ENCODE measurements around the gene RUNX1.

The RUNX1 gene

GRCh38 chr21:34771512-34772028 lies 277.5 kb downstream of the RUNX1 start:
- no peak overlapping the region for H3K27ac ChIP-seq

GRCh38 chr21:34770576-34770975 lies 278.5 kb downstream of the RUNX1 start:
- H3K27ac ChIP-seq: no peak overlapping the region
- no peak for TF ChIP-seq ZFX (IDR thresholded peaks at IDR 0.05; ENCODE audit: borderline replicate concordance)
- TF ChIP-seq CTCF (IDR thresholded peaks at IDR 0.05): no peak

More at GRCh38 chr21:34771512-34772028, 277.5 kb downstream of the RUNX1 start:
- TF ChIP-seq ZFX (IDR thresholded peaks at IDR 0.05; ENCODE audit: borderline replicate concordance) (no peak), CTCF (IDR thresholded peaks at IDR 0.05) (no peak)

- no peak overlapping the region for H3K27ac ChIP-seq
- TF ChIP-seq CTCF (IDR thresholded peaks at IDR 0.05) (no peak), ZFX (IDR thresholded peaks at IDR 0.05; ENCODE audit: borderline replicate concordance) (no peak)
These were observed 280.8 kb downstream of the RUNX1 start for GRCh38 chr21:34768326-34768725.

GRCh38 chr21:34766862-34767261 lies 282.2 kb downstream of the RUNX1 start:
- H3K27ac ChIP-seq: no peak overlapping the region
- no peak for TF ChIP-seq CTCF (IDR thresholded peaks at IDR 0.05)
- TF ChIP-seq ZFX (IDR thresholded peaks at IDR 0.05; ENCODE audit: borderline replicate concordance): no peak

DNA sequence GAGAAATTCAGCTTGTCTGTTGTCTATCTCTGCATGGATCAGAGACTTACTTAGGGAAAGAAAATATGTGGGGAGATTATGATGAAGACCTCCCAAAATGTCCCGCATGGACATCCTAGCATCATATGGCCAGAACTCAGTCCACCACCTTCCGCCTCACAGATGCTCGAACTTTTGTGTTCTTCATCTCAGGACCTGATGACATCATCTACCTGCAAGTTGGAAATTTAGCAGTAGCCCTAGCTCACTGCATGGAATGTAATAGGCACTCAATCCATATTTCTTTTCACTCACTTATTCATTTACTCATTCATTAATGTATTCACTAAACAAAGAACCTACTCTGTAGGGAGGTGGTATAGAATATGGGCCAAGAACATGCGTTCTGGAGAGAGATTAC lies 283.5 kb downstream of the RUNX1 start:
- no peak overlapping the region for H3K27ac ChIP-seq
- TF ChIP-seq ZFX (IDR thresholded peaks at IDR 0.05; ENCODE audit: borderline replicate concordance) (no peak), CTCF (IDR thresholded peaks at IDR 0.05) (no peak)

GRCh38 chr21:34764715-34765284 lies 284.3 kb downstream of the RUNX1 start:
- no peak for TF ChIP-seq ZFX (IDR thresholded peaks at IDR 0.05; ENCODE audit: borderline replicate concordance)
- no peak for TF ChIP-seq CTCF (IDR thresholded peaks at IDR 0.05)
- no peak overlapping the region for H3K27ac ChIP-seq

DNA sequence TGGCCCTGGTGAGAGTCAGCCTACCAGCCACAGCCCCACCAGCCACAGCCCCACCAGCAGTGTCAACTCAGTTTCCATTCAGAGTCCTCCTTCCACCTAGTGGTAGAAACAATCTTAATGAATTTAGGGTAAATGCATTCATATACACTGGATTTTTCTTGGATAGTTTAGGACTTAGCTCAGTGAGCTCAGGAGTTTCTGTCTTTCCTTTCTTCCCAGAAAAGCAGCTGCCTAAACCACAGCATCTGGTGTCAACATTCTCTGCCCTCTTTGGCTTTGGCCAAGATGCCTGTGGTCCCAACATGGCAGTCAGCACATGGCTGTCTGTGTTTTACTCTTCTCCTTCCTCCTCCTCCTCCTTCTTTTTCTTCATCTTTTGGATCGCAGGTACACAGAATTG lies 286.3 kb downstream of the RUNX1 start:
- no peak overlapping the region for H3K27ac ChIP-seq
- TF ChIP-seq ZFX (IDR thresholded peaks at IDR 0.05; ENCODE audit: borderline replicate concordance) (no peak), CTCF (IDR thresholded peaks at IDR 0.05) (no peak)

Measured in 22Rv1 (cell line).